LNCaP clone FGC (cell line): ENCODE measurements around the gene ATRX.
A peak's percentile ranks its signal among the peaks of the same experiment; 100 is the strongest.
"Not testable (repeated sequence)": the region's sequence is repeated elsewhere in the genome, so short reads cannot be mapped to it uniquely, and the experiment has no call there.

Experiments used
- DNase-seq: peaks from one replicate; pipeline ENCODE4 v3.0.0-alpha.2; 2011; ENCODE audit warnings: low read depth
- H3K4me3 ChIP-seq: 2 replicates; pipeline ENCODE4 v1.5.1; 2011; ENCODE audit warnings: mild to moderate bottlenecking, low read depth, low read length, control low read depth
- TF ChIP-seq, protein P1 (sequence below): IDR thresholded peaks from 2 replicates; pipeline ENCODE4 v1.5.1; 2012; ENCODE audit warnings: mild to moderate bottlenecking; ENCODE audit not compliant: control insufficient read depth, insufficient read depth; ENCODE audit errors: extremely low read depth

Gene ATRX

DNA sequence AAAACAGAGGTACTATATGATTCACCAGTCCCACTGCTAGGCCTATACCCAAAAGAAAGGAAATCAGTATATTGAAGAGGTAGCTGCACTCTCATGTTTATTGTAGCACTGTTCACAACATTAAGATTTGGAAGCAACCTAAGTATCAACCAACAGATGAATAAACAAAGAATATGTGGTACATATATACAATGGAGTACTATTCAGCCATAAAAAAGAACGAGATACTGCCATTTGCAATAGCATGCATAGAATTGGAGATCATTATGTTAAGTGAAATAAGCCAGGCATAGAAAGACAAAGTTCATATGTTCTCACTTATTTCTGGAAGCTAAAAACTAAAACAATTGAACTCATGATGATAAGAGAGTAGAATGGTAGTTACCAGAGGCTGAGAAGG lies 266.3 kb downstream of the ATRX start:
- H3K4me3 ChIP-seq, result no peak overlapping the region
- TF ChIP-seq, protein P1, sequence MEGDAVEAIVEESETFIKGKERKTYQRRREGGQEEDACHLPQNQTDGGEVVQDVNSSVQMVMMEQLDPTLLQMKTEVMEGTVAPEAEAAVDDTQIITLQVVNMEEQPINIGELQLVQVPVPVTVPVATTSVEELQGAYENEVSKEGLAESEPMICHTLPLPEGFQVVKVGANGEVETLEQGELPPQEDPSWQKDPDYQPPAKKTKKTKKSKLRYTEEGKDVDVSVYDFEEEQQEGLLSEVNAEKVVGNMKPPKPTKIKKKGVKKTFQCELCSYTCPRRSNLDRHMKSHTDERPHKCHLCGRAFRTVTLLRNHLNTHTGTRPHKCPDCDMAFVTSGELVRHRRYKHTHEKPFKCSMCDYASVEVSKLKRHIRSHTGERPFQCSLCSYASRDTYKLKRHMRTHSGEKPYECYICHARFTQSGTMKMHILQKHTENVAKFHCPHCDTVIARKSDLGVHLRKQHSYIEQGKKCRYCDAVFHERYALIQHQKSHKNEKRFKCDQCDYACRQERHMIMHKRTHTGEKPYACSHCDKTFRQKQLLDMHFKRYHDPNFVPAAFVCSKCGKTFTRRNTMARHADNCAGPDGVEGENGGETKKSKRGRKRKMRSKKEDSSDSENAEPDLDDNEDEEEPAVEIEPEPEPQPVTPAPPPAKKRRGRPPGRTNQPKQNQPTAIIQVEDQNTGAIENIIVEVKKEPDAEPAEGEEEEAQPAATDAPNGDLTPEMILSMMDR, result no peak
- DNase-seq, result no peak

DNA sequence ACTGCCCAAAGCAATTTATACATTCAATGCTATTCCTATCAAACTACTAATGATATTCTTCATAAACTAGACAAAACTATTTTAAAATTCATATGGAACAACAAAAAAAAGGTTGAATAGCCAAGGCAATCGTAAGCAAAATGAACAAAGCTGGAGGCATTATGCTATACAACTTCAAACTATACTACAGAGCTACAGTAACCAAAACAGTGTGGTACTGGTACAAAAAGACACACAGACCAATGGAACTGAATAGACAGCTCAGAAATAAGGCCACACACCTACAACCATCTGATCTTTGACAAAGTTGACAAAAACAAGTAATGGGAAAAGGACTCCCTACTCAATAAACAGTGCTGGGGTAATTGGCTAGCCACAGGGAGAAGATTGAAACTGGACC lies 271.8 kb downstream of the ATRX start:
- TF ChIP-seq, protein P1, result no peak
- no peak overlapping the region for H3K4me3 ChIP-seq
- no peak for DNase-seq

DNA sequence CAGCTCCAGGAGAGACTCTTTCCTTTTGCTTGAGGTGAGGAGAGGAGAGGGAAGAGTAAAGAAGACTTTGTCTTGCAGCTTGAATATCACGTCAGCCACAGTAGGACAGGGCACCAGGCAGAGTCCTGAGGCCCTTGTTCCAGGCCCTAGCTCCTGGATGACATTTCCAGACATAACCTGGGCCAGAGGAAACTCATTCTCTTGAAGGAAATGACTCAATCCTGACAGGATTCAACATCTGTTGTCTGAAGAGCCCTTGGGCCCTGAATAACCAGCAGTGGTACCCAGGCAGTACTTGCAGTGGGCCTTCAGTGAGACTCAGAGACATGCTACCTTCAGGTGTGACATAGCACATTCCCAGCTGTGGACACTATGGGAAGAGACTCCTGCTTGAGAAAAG lies 276.0 kb downstream of the ATRX start:
- TF ChIP-seq, protein P1, result no peak
- H3K4me3 ChIP-seq, result no peak overlapping the region
- no peak for DNase-seq

DNA sequence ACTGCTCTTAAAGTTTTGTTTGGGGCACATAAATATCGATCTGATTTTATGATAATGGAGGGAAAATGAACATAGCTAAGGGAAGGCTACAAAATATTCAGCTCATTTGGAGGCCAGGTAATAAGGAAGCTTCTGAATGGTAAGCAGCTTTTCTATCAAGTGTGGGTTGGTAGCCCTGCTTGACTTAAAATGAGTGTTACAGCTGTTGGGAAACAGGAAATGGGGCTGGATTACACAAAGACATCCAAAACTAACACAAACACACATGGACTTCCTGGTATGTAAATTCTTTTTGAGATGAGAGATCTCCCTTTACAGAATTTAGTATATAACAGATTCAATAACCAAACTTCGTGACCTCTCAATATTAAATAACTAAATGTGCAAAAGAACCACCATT lies 280.8 kb downstream of the ATRX start:
- TF ChIP-seq, protein P1, result no peak

DNA sequence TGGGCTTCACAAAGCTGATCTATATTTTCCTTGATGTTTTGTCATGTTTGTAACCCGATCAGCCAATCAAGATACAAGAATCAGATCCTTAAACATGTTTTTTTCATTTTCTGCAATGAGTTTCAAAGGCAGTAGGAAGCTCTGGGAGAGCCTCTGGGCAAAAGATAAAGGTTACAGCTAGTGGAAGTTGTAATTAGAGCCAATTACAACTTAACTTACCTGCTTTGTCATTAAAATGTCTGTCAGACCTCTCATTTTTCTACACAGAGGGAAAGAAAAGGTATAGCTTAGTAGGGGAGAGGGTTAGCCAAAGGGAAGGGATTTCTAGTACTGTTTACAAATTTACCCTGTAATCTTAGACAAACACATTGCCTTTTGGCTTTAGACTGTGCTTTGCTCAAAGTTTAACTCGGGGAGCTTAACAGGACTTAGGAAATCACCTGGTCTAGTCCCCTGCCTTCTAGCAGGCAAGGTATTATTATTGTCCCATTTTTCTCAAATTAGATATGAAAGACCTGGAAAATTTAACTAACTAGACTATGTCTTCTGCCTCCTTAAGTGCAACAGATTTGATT lies 283.0 kb downstream of the ATRX start:
- no peak for DNase-seq
- no peak overlapping the region for H3K4me3 ChIP-seq
- TF ChIP-seq, protein P1, result no peak

More for the DNA sequence above, 280.8 kb downstream of the ATRX start:
- DNase-seq, result peak; percentile 10
- no peak overlapping the region for H3K4me3 ChIP-seq

DNA sequence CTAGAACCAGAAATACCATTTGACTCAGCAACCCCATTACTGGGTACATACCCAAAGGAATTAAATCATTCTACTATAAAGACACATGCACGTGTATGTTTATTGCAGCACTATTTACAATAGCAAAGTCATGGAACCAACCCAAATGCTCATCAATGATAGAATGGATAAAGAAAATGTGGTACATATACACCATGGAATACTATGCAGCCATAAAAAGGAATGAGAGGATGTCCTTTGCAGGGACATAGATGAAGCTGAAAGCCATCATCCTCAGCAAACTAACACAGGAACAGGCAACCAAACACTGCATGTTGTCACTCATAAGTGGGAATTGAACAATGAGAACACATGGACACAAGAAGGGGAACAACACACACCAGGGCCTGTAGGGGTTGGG lies 285.9 kb downstream of the ATRX start:
- not testable (repeated sequence) for DNase-seq, H3K4me3 ChIP-seq

DNA sequence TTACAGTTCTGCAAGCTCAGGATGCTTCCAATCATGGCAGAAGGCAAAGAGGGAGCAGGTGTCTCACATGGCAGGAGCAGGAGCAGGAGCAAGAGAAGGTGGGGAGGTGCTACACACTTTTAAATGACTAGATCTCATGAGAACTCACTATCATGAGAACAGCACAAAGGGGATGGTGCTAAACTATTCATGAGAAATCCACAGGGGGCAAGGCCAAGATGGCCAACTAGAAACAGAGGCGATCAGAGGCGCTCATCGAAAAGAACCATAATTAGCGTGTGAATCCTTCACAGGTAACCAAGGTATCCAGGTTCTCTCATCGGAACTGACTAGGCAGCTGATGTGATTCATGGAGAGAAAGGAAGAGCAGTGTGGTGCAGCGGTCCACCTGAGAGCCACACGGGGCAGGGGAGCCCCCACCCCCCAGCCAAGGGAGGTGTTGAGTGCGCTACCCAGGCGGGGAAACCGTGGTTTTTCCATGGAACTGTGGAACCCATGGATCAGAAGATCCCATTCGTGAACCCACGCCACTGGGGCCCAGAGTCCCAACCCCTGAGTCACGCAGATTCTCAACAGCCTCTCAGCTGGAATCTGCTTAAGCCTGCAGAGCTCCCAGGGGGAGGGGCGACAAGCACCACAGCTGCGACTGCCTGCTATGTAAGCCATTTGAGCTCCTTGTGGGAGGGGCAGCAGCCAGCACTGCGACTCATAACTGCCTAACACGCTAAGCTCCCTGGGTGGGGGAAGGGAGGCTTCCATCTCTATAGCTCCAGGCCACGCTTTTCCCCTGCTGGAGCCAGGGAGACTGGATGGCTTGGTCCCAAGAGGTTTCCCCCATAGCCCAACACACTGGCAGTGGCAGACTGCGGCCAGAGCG lies 292.1 kb downstream of the ATRX start:
- TF ChIP-seq, protein P1, result no peak
- DNase-seq, result no peak
- H3K4me3 ChIP-seq, result no peak overlapping the region
